Trophoblast cell (in vitro differentiated cells and primary cell): ENCODE measurements around the gene SSH3.

Source experiments
- DNase-seq, 2 donors: peaks; one replicate each; pipeline ENCODE4 v3.0.0-alpha.2; 2016
- H2AFZ ChIP-seq: 2 replicates; pipeline ENCODE4 v1.6.1; 2013; ENCODE audit warnings: low read length, moderate library complexity, mild to moderate bottlenecking; ENCODE audit not compliant: insufficient read depth, poor library complexity
- H2AK5ac ChIP-seq: 2 replicates; pipeline ENCODE4 v1.6.1; 2013; ENCODE audit warnings: mild to moderate bottlenecking, low read length
- H2BK120ac ChIP-seq: 2 replicates; pipeline ENCODE4 v1.6.1; 2013; ENCODE audit warnings: low read length, mild to moderate bottlenecking, moderate library complexity; ENCODE audit not compliant: insufficient read depth, poor library complexity
- H2BK12ac ChIP-seq: 2 replicates; pipeline ENCODE4 v1.6.1; 2013; ENCODE audit warnings: mild to moderate bottlenecking, low read length, moderate library complexity
- H2BK5ac ChIP-seq: 2 replicates; pipeline ENCODE4 v1.6.1; 2013; ENCODE audit warnings: low read length, low read depth, moderate library complexity, mild to moderate bottlenecking; ENCODE audit not compliant: poor library complexity
- H3K14ac ChIP-seq: 2 replicates; pipeline ENCODE4 v1.6.1; 2013; ENCODE audit warnings: mild to moderate bottlenecking, low read length
- H3K18ac ChIP-seq: 2 replicates; pipeline ENCODE4 v1.6.1; 2013; ENCODE audit warnings: mild to moderate bottlenecking, low read length
- H3K23ac ChIP-seq: 2 replicates; pipeline ENCODE4 v1.6.1; 2013; ENCODE audit warnings: low read length
- H3K27ac ChIP-seq: 2 replicates; pipeline ENCODE4 v1.5.1; 2013; ENCODE audit warnings: low read depth, mild to moderate bottlenecking, inconsistent platforms, low read length, moderate library complexity
- H3K27me3 ChIP-seq: 2 replicates; pipeline ENCODE4 v1.6.1; 2013; ENCODE audit warnings: inconsistent platforms, mild to moderate bottlenecking, low read length, moderate library complexity; ENCODE audit not compliant: insufficient read depth
- H3K36me3 ChIP-seq, 2 experiments: 1 replicate in 1 of 2; 2 replicates in 1 of 2; pipeline ENCODE4 v1.6.1; 2013; ENCODE audit warnings: low read length in 2 of 2, mild to moderate bottlenecking in 2 of 2, moderate library complexity in 1 of 2; ENCODE audit not compliant: insufficient read depth in 2 of 2, control insufficient read depth in 1 of 2
- H3K4ac ChIP-seq: 2 replicates; pipeline ENCODE4 v1.6.1; 2013; ENCODE audit warnings: low read depth, mild to moderate bottlenecking, low read length, moderate library complexity
- H3K4me1 ChIP-seq, 2 experiments: 1 replicate in 1 of 2; 2 replicates in 1 of 2; pipeline ENCODE4 v1.6.1; 2013; ENCODE audit warnings: low read length in 2 of 2, mild to moderate bottlenecking in 2 of 2, moderate library complexity in 1 of 2; ENCODE audit not compliant: insufficient read depth in 2 of 2, control insufficient read depth in 1 of 2
- H3K4me2 ChIP-seq: 2 replicates; pipeline ENCODE4 v1.6.1; 2013; ENCODE audit warnings: inconsistent platforms, mild to moderate bottlenecking, low read length, moderate library complexity
- H3K4me3 ChIP-seq: 2 replicates; pipeline ENCODE4 v1.5.1; 2013; ENCODE audit warnings: mild to moderate bottlenecking, low read depth, low read length, inconsistent platforms
- H3K79me1 ChIP-seq: one replicate; pipeline ENCODE4 v1.6.1; 2013; ENCODE audit warnings: low read length
- H3K79me2 ChIP-seq: 2 replicates; pipeline ENCODE4 v1.6.1; 2013; ENCODE audit warnings: low read length, mild to moderate bottlenecking; ENCODE audit not compliant: control insufficient read depth, insufficient read depth, poor library complexity
- H3K9ac ChIP-seq: 2 replicates; pipeline ENCODE4 v1.6.1; 2013; ENCODE audit warnings: mild to moderate bottlenecking, low read length
- H3K9me3 ChIP-seq: 2 replicates; pipeline ENCODE4 v1.6.1; 2013; ENCODE audit warnings: low read depth, mild to moderate bottlenecking, control low read depth, inconsistent platforms, low read length; ENCODE audit not compliant: insufficient read depth
- H4K12ac ChIP-seq: 2 replicates; pipeline ENCODE4 v1.6.1; 2013; ENCODE audit warnings: low read depth, mild to moderate bottlenecking, low read length, moderate library complexity
- H4K8ac ChIP-seq: 2 replicates; pipeline ENCODE4 v1.6.1; 2013; ENCODE audit warnings: low read depth, mild to moderate bottlenecking, low read length, moderate library complexity
- H4K91ac ChIP-seq: one replicate; pipeline ENCODE4 v1.6.1; 2013; ENCODE audit warnings: low read depth, mild to moderate bottlenecking, low read length, moderate library complexity
- WGBS: extraction: QIAGEN DNeasy Blood & Tissue Kit; methylation state at CpG from one replicate; pipeline ENCODE4 v1.1.7; 2013; ENCODE audit warnings: missing lambda C conversion rate; ENCODE audit not compliant: insufficient read length, insufficient coverage; ENCODE audit errors: extremely low coverage; 5-methylcytosine and 5-hydroxymethylcytosine counted together

SSH3 gene

GRCh38 chr11:67277231-67277961 lies 25.9 kb upstream of the SSH3 start:
- Histone ChIP-seq H2BK12ac (no peak overlapping the region), H3K18ac (no peak overlapping the region), H3K9me3 (no peaks in the 10 kb centered on the region), H2AFZ (no peak overlapping the region), H3K36me3 (peaks cover 60 to 65% of the 10 kb centered on the region in 2 experiments), H4K8ac (no peak overlapping the region), H3K14ac (no peak overlapping the region), H2BK120ac (no peak overlapping the region), H3K79me1 (no peaks in the 10 kb centered on the region), H3K27me3 (no peaks in the 10 kb centered on the region), H2BK5ac (no peak overlapping the region), H4K12ac (no peak overlapping the region), H3K4me2 (no peak overlapping the region), H2AK5ac (no peak overlapping the region), H3K4me3 (no peak overlapping the region), H3K4me1 (peaks cover 0 to 7% of the 10 kb centered on the region in 2 experiments), H3K4ac (no peak overlapping the region), H3K9ac (no peak overlapping the region), H4K91ac (no peak overlapping the region), H3K27ac (no peak overlapping the region), H3K79me2 (no peaks in the 10 kb centered on the region), H3K23ac (no peak overlapping the region)
- WGBS: no CpG with 5 or more reads among the region's 24 CpGs
- DNase-seq: peak in 1 of 2 donors; percentile 33

- no peaks in the 10 kb centered on the region for H3K27me3 ChIP-seq
- H3K4ac ChIP-seq: no peak overlapping the region
- H4K91ac ChIP-seq: no peak overlapping the region
- peaks cover 0 to 4% of the 10 kb centered on the region in 2 experiments for H3K4me1 ChIP-seq
- H3K23ac ChIP-seq: no peak overlapping the region
- no peak for DNase-seq
- H3K14ac ChIP-seq: no peak overlapping the region
- H3K79me1 ChIP-seq: no peaks in the 10 kb centered on the region
- no peak overlapping the region for H2BK120ac ChIP-seq
- no peak overlapping the region for H3K27ac ChIP-seq
- H4K12ac ChIP-seq: no peak overlapping the region
- H2BK12ac ChIP-seq: no peak overlapping the region
- no peak overlapping the region for H3K4me3 ChIP-seq
- peaks cover 64 to 71% of the 10 kb centered on the region in 2 experiments for H3K36me3 ChIP-seq
- H4K8ac ChIP-seq: no peak overlapping the region
- H3K9ac ChIP-seq: no peak overlapping the region
- H3K18ac ChIP-seq: no peak overlapping the region
- no peak overlapping the region for H2AK5ac ChIP-seq
- no peak overlapping the region for H2BK5ac ChIP-seq
- H3K4me2 ChIP-seq: no peak overlapping the region
- H3K79me2 ChIP-seq: no peaks in the 10 kb centered on the region
- no CpG with 5 or more reads among the region's 14 CpGs for WGBS
- no peak overlapping the region for H2AFZ ChIP-seq
- H3K9me3 ChIP-seq: no peaks in the 10 kb centered on the region
Observed at GRCh38 chr11:67278135-67278938, 25.0 kb upstream of the SSH3 start.

- Histone ChIP-seq H3K18ac (no peak overlapping the region), H3K9me3 (no peaks in the 10 kb centered on the region), H3K4me2 (no peak overlapping the region), H3K9ac (no peak overlapping the region), H2BK120ac (no peak overlapping the region), H4K12ac (no peak overlapping the region), H2AFZ (no peak overlapping the region), H3K4ac (no peak overlapping the region), H3K27me3 (no peaks in the 10 kb centered on the region), H4K8ac (no peak overlapping the region), H2BK12ac (no peak overlapping the region), H4K91ac (no peak overlapping the region), H2BK5ac (no peak overlapping the region), H3K14ac (no peak overlapping the region), H3K4me3 (no peak overlapping the region), H3K23ac (no peak overlapping the region), H3K79me1 (no peaks in the 10 kb centered on the region), H3K4me1 (peaks cover 0 to 3% of the 10 kb centered on the region in 2 experiments), H3K27ac (no peak overlapping the region), H3K79me2 (no peaks in the 10 kb centered on the region), H2AK5ac (no peak overlapping the region), H3K36me3 (peaks cover 71 to 78% of the 10 kb centered on the region in 2 experiments)
- no CpG with 5 or more reads among the region's 14 CpGs for WGBS
- no peak for DNase-seq
Observed at GRCh38 chr11:67278939-67279588, 24.3 kb upstream of the SSH3 start.

GRCh38 chr11:67279589-67280340 lies 23.6 kb upstream of the SSH3 start:
- Histone ChIP-seq H4K12ac (no peak overlapping the region), H2AFZ (no peak overlapping the region), H3K79me2 (no peaks in the 10 kb centered on the region), H3K27me3 (no peaks in the 10 kb centered on the region), H3K4me2 (no peak overlapping the region), H2BK120ac (no peak overlapping the region), H3K4ac (no peak overlapping the region), H2BK5ac (no peak overlapping the region), H3K4me1 (peaks cover 0 to 3% of the 10 kb centered on the region in 2 experiments), H4K91ac (no peak overlapping the region), H3K4me3 (no peak overlapping the region), H2BK12ac (no peak overlapping the region), H3K27ac (no peak overlapping the region), H3K9ac (no peak overlapping the region), H3K14ac (no peak overlapping the region), H3K36me3 (peaks cover 78 to 85% of the 10 kb centered on the region in 2 experiments), H4K8ac (no peak overlapping the region), H3K18ac (no peak overlapping the region), H2AK5ac (no peak overlapping the region), H3K9me3 (no peaks in the 10 kb centered on the region), H3K79me1 (no peaks in the 10 kb centered on the region), H3K23ac (no peak overlapping the region)
- DNase-seq: no peak
- WGBS: no CpG with 5 or more reads among the region's 17 CpGs
